Neutrophil (primary cell): ENCODE results near the gene ZNF83.
"Not testable (repeated sequence)": the region's sequence is repeated elsewhere in the genome, so short reads cannot be mapped to it uniquely, and the experiment has no call there.

Experiments
- H3K27ac ChIP-seq: fragments of 200-600 bp; sonication (generic); 2 replicates; pipeline ENCODE4 v1.5.1; 2016; ENCODE audit warnings: mild to moderate bottlenecking, moderate library complexity
- H3K27me3 ChIP-seq: fragments of 200-600 bp; sonication (generic); 2 replicates; pipeline ENCODE4 v1.6.0; 2016; ENCODE audit warnings: mild to moderate bottlenecking
- H3K36me3 ChIP-seq: fragments of 200-600 bp; sonication (generic); 2 replicates; pipeline ENCODE4 v1.5.1; 2017
- H3K4me1 ChIP-seq, 2 experiments: fragments of 200-600 bp in 1 of 2; sonication (generic) in 1 of 2; 1 replicate in 1 of 2; 2 replicates in 1 of 2; pipeline versions ENCODE4 v1.5.1 to v1.6.1; 2013 to 2016; ENCODE audit warnings: low read depth in 1 of 2, low read length in 1 of 2, mild to moderate bottlenecking in 1 of 2, moderate library complexity in 1 of 2; ENCODE audit not compliant: control insufficient read depth in 1 of 2, insufficient read depth in 1 of 2
- H3K4me3 ChIP-seq, 2 experiments: fragments of 200-600 bp in 1 of 2; sonication (generic) in 1 of 2; 1 replicate in 1 of 2; 2 replicates in 1 of 2; pipeline ENCODE4 v1.5.1; 2013 to 2016; ENCODE audit warnings: low read depth in 1 of 2, low read length in 1 of 2, mild to moderate bottlenecking in 1 of 2, moderate library complexity in 1 of 2
- H3K9me3 ChIP-seq: fragments of 200-600 bp; sonication (generic); 2 replicates; pipeline ENCODE4 v1.5.1; 2016
- TF ChIP-seq, protein P1 (sequence below): fragments of 200-600 bp; sonication (generic); IDR thresholded peaks from 2 replicates; pipeline ENCODE4 v1.5.1; 2016; ENCODE audit warnings: antibody characterized with exemption

Gene ZNF83

DNA sequence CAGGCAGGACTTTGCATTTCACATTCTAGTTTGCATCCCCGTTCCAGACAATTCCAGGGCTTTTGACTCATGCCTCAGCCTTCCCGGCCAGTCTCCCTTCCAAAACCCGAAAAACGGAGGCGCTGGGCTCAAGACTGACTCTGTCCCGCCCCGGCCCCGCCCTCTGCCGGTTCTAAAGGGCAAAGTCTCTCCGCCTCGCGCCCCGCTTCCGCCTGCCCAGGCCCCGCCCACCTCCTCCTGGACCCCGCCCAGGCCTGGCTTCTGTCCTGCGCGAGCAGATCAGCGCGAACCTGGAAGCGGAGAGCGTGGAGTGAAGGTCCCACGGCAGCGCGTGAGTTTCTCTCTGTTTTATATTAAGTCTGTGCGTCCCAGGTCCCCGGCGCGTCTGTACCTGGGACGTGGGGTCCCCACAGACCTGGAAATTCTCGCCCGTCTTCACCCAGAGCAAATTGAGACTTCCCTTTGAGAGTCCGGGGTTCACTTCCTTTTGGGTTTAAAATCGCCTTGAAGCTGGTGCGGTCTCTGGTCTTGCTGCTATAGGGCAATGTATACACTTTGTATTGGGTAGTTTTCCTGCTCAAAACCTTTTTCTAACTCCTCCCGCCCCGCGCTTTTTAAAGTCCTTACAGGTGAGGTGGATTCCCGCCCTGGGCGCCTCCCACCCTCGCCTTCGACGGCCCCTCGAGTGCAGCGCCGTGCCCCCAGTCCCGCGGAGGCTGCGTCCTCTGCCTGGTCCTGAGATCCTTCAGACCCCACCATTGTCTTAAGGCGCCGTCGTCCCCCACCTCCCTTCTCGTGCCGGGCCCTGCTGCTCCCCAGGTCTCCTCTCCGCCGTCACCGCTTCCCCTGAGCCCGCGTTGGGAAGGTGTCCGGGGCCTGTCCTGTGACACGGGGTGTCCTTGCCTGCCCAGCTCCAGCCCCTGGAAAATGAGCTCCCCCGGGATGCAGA, 36.9 kb downstream of the ZNF83 start:
- H3K27ac ChIP-seq: peak overlapping the region; percentile 70
- peak overlapping the region; percentile 81 to 88 for H3K4me3 ChIP-seq
- TF ChIP-seq, protein P1, sequence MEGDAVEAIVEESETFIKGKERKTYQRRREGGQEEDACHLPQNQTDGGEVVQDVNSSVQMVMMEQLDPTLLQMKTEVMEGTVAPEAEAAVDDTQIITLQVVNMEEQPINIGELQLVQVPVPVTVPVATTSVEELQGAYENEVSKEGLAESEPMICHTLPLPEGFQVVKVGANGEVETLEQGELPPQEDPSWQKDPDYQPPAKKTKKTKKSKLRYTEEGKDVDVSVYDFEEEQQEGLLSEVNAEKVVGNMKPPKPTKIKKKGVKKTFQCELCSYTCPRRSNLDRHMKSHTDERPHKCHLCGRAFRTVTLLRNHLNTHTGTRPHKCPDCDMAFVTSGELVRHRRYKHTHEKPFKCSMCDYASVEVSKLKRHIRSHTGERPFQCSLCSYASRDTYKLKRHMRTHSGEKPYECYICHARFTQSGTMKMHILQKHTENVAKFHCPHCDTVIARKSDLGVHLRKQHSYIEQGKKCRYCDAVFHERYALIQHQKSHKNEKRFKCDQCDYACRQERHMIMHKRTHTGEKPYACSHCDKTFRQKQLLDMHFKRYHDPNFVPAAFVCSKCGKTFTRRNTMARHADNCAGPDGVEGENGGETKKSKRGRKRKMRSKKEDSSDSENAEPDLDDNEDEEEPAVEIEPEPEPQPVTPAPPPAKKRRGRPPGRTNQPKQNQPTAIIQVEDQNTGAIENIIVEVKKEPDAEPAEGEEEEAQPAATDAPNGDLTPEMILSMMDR: peak; percentile 77
- peaks cover 16 to 23% of the 10 kb centered on the region in 2 experiments for H3K4me1 ChIP-seq
- no peaks in the 10 kb centered on the region for H3K27me3 ChIP-seq
- H3K9me3 ChIP-seq: peaks cover 14% of the 10 kb centered on the region
- H3K36me3 ChIP-seq: peaks cover under 1% of the 10 kb centered on the region

DNA sequence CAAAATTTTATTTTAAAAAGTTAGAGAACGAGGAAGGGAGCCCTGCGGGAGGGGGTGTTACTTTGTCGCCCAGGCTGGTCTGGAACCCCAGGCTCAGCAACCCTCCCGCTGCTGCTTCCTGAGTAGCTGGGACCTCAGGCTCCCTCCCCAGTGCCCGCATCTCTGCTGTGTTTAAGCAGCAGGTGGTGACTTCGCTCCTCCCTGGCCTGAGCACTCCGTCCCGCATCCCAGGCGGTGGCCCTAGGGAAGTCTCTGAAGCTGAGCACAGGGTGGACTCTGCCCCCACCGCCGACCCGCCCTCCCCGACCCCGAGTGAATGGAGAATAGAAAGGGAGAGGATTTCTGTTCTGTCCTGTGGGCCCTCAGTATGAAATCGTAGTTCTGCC, 37.5 kb downstream of the ZNF83 start:
- Histone ChIP-seq H3K27ac (peak overlapping the region; percentile 70), H3K4me3 (peak overlapping the region; percentile 81 to 88), H3K36me3 (peaks cover 7% of the 10 kb centered on the region), H3K9me3 (peaks cover 20% of the 10 kb centered on the region), H3K27me3 (no peaks in the 10 kb centered on the region), H3K4me1 (peaks cover 16 to 23% of the 10 kb centered on the region in 2 experiments)
- TF ChIP-seq, protein P1: no peak

DNA sequence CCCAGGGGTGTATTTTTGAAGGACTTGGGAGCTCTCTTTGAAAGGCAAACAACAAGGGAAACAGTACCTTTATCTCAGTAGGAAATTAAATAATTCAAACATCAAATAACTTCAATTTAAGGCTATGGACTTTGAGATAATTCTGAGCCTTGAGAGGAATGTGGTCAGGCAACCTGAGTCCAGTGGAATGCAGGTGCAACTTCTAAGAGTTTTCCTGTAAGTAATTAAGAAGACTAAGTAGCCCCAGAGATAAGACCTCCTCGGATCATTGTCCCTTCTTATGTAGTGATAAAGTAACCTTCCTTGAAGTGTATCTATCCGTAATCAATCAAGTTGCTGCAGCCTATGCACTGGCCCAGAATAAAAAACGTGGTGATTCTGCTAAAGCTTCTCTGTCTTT, 38.9 kb downstream of the ZNF83 start:
- peaks cover 12% of the 10 kb centered on the region for H3K36me3 ChIP-seq
- no peaks in the 10 kb centered on the region for H3K27me3 ChIP-seq
- no peak overlapping the region for H3K27ac ChIP-seq
- TF ChIP-seq, protein P1: no peak
- H3K9me3 ChIP-seq: peaks cover 21% of the 10 kb centered on the region
- H3K4me3 ChIP-seq: no peak overlapping the region
- H3K4me1 ChIP-seq: peaks cover 16 to 23% of the 10 kb centered on the region in 2 experiments

DNA sequence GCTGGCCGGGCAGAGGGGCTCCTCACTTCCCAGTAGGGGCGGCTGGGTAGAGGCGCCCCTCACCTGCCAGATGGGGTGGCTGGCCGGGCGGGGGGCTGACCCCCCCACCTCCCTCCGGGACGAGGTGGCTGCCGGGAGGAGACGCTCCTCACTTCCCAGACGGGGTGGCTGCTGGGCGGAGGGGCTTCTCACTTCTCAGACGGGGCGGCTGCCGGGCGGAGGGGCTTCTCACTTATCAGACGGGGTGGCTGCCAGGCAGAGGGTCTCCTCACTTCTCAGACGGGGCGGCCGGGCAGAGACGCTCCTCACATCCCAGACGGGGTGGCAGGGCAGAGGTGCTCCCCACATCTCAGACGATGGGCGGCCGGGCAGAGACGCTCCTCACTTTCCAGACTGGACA, 44.7 kb downstream of the ZNF83 start:
- not testable (repeated sequence) for H3K27ac ChIP-seq, H3K27me3 ChIP-seq, H3K4me3 ChIP-seq, H3K4me1 ChIP-seq
- peaks cover 50% of the 10 kb centered on the region for H3K36me3 ChIP-seq
- peaks cover 21% of the 10 kb centered on the region for H3K9me3 ChIP-seq

DNA sequence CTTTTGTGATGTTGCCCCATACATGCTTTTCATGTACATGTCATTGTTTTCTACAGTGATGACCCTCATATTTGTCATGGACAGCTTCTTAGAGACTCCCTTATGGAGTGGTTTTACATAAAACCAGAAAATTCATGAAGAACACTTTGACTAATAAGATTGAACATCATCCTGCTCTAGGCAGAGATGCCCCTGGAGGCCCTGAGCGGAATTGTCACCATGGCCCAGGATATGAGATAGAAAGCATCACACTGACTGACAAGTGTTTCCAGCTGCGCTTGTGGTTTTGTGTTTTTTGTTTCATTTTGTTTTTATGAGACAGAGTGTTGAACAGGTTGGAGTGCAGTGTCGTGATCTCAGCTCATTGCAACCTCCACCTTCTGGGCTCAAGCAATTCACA, 45.9 kb downstream of the ZNF83 start:
- H3K4me3 ChIP-seq: no peak overlapping the region
- H3K36me3 ChIP-seq: peaks cover 50% of the 10 kb centered on the region
- H3K9me3 ChIP-seq: peaks cover 18% of the 10 kb centered on the region
- H3K27ac ChIP-seq: no peak overlapping the region
- H3K27me3 ChIP-seq: no peaks in the 10 kb centered on the region
- H3K4me1 ChIP-seq: no peaks in the 10 kb centered on the region
- TF ChIP-seq, protein P1: no peak

DNA sequence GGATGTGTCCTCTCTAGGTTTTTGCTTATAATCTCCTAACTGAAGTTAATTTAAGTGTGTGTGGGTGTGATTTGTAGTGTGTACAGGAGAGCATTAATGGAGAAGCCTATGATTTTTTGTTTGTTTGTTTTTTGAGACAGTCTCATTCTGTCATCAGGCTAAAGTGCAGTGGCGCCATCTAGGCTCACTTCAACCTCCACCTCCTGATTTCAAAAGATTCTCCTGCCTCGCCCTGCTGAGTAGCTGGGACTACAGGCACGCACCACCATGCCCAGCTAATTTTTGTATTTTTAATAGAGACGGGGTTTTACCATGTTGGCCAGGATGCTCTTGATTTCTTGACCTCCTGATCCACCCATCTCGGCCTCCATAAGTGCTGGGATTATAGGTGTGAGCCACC, 47.4 kb downstream of the ZNF83 start:
- H3K36me3 ChIP-seq: peaks cover 43% of the 10 kb centered on the region
- no peak overlapping the region for H3K27ac ChIP-seq
- H3K4me3 ChIP-seq: no peak overlapping the region
- H3K9me3 ChIP-seq: peaks cover 7% of the 10 kb centered on the region
- no peaks in the 10 kb centered on the region for H3K27me3 ChIP-seq
- no peaks in the 10 kb centered on the region for H3K4me1 ChIP-seq
- TF ChIP-seq, protein P1: no peak
